HG03097 (cell line): ENCODE results near the gene CCDC116.
"Not testable (repeated sequence)": the region's sequence is repeated elsewhere in the genome, so short reads cannot be mapped to it uniquely, and the experiment has no call there.

ENCODE experiments used
- ATAC-seq: cut with Tn5 transposase; IDR thresholded peaks from one replicate; pipeline ENCODE4 v1.9.1; 2021; ENCODE audit not compliant: unreplicated experiment, low FRiP score

CCDC116 gene

GRCh38 chr22:21606775-21607174, 25.8 kb upstream of the CCDC116 start:
- ATAC-seq: no peak

DNA sequence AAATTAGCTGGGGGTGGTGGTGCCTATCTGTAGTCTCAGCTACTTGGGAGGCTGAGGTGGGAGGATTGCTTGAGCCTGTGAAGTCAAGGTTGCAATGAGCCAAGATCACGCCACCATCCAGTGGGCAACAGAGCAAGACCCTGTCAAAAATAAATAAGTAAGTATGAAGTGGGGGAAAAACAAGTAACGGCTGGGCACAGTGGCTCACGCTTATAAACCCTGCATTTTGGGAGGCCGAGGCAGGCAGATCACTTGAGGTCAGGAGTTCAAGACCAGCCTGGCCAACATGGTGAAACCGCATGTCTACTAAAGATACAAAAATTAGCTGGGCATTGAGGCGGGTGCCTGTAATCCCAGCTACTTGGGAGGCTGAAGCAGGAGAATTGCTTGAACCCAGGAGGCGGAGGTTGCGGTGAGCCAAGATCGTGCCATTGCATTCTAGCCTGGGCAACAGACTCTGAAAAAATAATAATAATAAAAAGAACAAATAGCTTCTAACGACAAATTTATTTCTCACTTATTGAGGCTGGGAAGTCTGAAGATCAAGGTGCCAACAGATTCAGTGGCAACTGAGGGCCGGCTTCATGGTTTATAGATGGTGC, 22.9 kb upstream of the CCDC116 start:
- ATAC-seq: not testable (repeated sequence)

GRCh38 chr22:21611210-21611977, 21.2 kb upstream of the CCDC116 start:
- ATAC-seq: no peak

GRCh38 chr22:21612858-21613257, 19.7 kb upstream of the CCDC116 start:
- no peak for ATAC-seq

GRCh38 chr22:21613553-21614233, 18.9 kb upstream of the CCDC116 start:
- no peak for ATAC-seq

DNA sequence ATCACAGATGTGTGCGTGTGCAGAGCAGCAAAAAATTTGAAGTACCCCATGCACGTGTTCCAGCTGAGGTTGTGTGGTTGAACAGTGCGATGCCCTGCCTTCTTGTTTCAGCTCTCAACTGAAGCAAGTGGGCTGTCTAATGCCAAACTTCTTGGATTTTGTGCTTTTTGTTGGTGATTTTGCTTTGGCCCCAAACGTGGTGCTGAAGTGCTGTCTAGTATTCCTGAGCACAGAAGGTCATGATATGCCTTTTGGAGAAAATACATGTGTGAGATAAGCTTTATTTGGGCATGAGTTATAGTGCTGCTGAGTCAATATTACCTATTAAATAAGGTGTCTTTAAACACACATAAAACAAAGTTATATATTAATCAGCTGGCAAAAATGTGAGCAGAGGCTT, 16.8 kb upstream of the CCDC116 start:
- ATAC-seq: no peak

DNA sequence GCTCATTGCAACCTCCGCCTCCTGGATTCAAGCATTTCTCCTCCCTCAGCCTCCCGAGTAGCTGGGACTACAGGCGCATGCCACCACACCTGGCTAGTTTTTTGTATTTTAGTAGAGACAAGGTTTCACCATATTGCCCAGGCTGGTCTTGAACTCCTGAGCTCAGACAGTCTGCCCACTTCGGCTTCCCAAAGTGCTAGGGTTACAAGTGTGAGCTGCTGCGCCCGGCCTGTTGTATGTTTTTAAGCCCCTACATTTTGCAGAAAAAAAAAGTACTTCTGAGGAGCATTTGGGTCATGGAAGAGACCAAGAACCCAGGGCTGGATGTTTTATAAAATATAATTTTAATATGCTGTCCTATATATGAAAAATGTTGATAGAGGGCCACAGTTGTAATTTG, 15.2 kb upstream of the CCDC116 start:
- ATAC-seq: not testable (repeated sequence)

- no peak for ATAC-seq
Observed at GRCh38 chr22:21621025-21621424, 11.5 kb upstream of the CCDC116 start.

DNA sequence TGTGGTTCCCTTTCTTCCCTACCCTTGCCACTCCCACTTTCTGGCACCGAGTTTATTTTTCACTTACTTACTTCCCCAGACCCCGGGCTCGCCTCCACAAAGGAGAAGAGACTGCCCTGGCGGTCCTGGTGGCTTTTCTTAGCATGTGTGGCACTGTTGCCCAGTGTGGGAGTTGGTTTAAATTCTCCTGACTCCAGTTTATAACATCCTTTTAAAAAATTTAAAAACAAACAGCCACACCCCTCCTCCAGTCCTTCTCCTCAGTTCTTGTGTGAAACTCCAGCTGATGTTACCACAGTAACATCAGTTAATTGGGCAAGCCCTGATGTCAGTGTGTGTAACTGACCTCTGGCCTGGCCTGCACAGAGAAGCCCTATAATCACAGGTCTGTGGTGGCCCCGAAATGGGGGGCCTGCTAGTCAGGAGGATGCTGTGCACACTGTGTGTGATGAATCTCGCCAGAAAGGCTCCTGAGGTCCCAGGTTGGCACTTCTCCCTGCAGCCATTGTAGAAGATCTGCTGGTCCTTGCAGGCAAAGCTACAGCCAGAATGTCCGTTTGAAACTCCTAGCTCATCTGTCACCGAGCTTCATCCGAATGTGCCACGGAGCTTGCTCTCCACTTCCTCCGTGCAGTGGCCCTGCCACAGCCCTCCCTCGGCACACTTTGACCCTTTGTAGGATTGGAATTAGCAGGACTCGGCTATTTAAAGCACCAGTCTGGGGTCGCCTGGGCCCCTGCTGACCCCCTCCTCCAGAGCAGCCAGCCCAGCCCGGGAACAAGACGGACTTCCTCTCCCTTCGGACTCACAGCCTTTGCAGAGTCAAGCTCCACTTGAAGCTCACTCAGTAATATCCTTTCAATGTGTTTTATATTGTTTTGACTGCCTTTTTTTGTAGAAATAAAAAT, 10.3 kb upstream of the CCDC116 start:
- ATAC-seq: no peak

GRCh38 chr22:21622919-21623647, 9.5 kb upstream of the CCDC116 start:
- ATAC-seq: no peak

DNA sequence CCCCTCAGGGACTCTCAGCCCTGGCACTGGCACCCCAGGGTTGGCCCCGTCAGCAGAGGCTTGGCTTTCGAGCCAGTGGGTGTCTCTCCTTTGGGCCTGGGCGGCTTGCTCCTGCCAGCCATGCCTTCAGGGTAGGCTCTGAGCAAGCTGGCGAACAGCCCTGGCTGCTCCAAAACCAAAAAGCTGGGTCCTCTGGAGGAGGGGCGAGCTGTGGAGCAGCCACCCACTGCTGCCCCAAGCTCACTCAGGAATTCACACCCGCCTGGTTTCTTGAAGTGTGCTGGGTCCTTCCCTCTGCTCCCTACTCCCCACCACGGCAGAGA, 9.0 kb upstream of the CCDC116 start:
- ATAC-seq: no peak

GRCh38 chr22:21624120-21624879, 8.3 kb upstream of the CCDC116 start:
- ATAC-seq: no peak

DNA sequence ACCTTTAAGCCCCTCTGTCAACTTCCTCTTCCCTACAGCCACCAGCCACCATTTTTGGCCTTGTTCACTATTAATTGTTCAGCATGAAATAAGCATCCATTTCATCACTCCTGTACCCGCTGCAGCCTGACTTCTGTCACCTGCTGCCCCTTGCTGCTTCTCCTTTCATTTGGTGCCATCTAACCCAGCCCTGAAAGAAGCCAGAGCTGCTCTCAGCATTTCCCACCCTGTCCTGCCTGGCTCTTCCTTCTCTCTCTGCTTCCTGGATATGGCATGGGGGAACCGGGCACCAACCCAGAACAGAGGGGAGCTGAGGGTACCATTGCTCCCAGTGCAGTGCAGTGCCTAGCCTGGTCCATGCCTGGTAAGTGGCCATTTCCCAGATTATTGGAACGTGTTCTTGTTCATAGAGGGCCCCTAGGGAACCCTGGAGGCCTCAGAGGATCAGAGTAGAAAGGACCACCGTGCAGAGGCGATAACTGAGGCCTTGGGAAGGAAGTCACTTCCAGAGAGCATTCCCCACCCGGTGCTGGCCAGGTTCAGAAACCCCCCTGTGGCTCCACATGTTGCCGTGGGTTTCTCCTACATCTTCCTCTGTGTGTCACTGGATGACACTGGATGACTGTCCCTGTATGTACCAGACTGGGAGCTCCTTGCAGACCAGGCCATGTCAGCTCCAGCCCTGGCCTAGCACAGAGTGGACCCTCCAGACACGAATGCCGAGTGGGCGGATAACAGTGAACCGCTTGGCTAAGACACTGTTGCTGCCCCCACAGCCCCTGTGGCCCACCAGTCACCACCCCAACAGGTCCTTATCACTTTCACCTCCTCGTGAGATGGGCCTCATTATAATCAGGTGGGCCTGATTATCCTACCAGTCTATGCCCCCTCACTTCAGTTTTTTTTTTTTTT, 7.4 kb upstream of the CCDC116 start:
- ATAC-seq: no peak

GRCh38 chr22:21626073-21626734, 6.4 kb upstream of the CCDC116 start:
- ATAC-seq: no peak

DNA sequence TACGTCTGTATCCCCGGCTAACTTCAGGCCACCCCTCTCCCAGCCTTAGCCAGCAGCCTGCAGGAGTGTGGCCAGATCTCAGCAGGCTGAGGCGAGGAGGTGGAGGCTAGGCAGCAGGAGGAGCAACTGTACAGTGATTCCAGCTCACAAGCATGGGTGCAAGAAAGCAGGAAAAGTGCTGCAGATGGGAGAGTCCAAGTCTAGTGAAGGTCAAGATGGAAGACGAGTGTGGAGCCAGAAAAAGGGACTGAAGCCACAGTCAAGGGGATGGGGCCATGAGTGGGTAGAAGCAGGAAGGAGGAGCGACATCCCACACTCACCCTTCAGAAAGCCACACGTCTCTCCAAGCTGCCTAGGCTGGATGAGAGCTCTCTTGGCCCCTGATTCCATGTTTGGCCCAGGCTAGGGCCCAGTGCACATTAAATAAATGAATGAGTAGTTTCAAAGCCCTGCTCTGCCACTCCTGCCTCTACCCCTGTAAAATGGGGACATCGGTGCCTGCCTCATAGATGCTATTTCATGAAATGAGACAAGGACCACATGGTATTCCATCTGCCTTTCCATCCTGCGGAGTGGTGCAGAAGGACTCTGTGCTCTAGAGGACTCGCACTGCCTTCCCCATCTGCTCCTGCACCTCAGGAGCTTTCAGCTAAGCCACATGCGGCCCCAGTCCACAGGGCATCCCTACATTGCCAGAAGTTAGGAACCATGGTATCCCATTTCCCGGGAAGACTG, 5.7 kb upstream of the CCDC116 start:
- no peak for ATAC-seq

DNA sequence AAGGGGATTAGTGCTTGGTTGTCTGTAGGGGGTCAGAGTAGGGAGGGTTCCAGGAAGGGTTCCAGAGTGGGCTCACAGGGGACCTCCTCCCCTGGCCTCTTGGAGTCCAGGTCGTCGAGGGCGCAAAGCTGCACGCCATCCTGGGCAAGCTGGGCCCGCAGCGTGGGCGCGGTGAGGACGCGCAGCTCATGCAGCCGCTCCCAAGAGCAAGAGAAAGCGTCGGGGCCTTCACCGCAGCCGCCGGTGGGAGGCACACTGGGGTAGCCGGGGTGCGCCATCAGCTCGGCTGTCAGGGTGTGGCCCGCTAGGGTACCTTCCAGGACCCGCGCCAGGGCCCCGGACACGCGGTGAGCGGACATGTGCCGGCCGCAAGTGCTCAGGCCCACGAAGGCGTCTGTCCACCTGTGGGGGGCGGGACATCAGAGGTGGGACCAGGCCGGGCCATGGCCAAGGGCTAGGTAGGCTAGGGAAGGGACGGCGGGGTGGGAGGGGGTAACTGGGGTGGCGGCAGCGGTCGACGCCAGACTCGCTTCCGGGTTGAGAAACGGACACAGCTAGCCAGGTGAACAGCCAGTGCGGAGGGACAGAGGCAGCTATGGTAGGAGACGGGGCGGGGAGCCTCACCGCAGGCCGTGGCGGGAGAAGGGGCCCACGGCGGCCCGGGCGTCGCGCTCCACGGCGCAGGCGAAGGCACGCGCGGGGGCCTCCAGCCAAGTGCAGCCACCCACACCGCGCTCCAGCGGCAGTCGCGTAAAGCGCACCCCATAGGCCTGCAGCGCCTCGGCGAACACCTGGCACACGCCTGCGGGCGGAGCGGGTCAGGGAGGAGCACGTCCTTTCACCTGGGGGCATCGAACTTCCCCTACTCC, 3.9 kb upstream of the CCDC116 start:
- ATAC-seq: no peak
